Stimulated activated CD8-positive, alpha-beta memory T cell treated with anti-CD3 and anti-CD28 coated beads, Interleukin-2, amount 100 ng/mL, for 1 hour (primary cell): Measurements from ENCODE around the gene ZBTB49.

Experiments
- DNase-seq, 2 donors: peaks; one replicate each; pipeline ENCODE4 v3.0.0-alpha.2; 2020; ENCODE audit warnings: low read depth in 2 of 2

Gene ZBTB49

DNA sequence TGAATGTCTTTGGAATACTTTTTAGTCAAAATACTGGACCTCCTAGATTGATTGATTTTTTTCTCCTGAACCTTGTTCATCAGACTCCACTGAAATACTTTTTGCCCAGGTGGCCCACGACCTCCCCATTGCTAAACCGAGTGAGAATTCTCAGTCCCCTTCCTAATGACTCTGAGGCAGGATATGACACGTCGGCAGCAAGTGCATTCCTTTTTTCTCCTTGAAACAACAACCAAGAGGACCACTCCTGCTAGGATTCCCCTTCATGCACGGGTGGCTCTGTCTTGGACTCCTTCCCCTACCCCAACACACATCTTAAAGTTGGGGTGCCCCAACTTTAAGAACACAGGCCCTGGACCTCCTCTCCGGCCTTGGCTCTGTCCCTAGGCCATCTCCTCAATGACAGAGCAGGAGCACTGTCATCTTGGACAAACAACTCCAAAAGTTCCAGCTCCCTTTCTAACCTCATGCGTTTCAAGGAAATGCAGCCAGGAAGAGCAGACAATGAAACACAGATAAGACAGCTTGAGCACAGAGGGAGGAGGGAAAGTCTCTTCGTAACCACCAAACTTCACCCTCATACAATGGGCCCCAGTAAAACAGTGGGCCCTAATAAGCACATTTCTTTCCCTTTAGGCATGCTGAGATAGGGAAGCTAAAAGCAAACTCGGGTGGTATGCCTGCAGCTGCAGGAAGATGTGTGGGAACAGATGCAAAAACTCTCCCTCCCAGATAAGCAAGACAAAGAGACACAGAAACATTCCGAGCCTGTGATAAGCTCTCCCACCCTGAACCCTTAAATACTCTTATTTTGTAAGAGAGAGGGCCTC lies 33.9 kb downstream of the ZBTB49 start:
- DNase-seq: no peak

DNA sequence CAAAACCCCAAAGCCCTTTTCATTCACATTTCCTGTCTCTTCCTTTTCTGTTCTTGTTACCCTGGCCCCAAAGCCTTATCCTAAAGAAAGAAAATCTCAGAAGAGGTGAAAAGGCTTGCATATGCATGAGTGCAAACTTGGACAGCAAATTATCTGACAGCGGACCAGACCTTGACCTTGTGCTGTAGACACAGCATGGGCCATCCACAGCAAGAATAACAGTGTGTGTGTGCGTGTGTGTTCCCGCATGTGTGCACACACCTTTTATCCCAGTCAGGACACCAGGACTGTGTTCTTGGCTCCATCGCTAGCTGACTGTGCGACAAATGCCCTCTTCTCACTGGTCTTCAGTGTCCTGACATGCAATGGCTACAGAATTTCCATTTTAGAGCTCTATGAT lies 35.3 kb downstream of the ZBTB49 start:
- DNase-seq: no peak

DNA sequence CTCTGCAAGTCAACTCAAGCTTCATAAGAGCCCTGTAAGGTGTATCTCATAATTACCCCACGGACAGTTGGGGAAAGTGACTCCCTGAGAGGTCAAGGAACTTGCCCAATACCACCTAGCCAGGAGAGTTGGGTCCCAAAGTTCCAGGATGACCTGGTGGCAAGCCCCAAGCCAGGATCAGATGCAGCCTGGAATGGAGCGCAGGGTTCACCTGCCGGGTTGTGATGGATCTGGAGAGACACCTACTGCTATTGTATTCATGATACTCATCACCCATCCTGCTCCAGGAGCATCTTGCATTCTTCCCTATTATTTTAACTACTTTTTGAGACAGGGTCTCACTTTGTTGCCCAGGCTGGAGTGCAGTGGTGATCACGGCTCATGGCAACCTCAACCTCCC lies 36.1 kb downstream of the ZBTB49 start:
- no peak for DNase-seq

DNA sequence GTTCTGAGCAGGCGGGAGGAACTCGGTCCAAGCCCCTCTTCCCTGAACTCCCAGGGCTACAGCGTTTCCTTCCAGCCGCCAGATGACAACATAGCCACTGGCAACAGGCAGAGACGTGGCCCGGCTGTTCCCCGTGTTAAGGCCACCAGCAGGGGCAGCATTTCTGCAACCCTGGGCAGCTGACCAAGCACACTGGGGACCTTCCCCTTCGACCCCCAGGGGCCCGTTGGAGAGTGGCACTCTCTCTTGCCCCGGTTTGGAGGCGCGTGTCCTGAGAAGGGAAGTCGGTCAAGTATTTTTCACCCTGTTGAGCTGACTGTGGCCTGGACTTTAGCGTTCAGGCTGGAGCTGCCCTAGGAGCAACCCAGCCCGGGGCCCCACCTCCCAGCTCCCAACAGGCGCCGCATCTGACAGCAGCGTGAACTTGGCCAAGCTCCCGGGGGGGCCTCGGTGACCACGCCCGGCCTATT lies 37.6 kb downstream of the ZBTB49 start:
- no peak for DNase-seq

DNA sequence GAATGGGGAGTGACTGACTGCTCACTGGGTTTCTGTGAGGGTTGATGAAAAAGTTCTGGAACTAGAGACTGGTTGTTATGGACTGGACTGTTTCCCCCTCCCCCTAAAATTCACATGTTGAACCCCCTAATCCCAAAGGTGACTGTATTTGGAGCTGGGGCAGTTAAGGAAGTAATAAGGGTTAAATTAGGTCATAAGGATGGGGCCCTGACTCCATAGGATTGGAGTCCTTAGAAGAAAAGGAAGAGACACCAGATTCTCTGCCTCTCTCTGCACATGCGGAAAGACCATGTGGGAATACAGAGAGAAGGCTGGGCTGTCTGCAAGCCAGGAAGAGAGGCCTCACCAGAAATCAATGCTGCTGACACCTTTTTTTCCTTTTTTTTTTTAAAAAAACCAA lies 38.2 kb downstream of the ZBTB49 start:
- no peak for DNase-seq

DNA sequence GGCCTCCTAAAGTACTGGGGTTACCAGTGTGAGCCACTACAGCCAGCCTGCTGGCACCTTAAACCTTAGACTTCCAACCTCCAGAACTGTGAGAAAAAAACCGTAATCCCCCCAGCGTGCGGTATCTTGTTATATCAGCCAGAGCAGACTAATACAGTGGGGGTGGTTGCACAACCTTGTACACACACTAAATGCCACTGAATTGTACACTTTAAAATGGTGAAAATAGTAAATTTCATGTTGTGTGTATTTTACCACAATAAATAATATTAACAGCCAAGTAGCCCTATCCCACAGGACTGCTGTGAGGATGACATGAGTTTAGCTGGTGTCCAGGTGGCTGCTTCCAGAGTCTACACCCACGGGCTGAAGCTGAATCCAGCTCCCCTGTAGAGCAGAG lies 38.8 kb downstream of the ZBTB49 start:
- no peak for DNase-seq

DNA sequence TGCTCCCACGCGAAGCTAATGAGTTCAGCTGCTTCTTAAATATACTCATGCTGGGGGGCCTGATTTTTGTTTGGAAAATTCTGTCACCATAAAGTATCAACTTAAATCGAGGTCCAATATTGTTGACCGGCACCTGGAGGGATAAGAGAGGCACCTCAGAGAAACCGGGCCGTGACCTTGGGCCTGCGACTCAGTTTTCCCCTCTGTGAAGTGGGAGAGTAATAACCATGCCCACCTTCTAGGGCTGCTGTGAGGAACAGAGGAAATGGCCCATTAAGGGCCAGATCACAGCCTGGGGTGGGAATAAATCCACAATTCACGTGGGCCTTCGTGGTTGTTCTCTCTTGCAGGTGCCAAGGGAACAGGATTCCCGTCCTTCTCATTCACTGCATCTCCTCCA lies 39.4 kb downstream of the ZBTB49 start:
- no peak for DNase-seq

DNA sequence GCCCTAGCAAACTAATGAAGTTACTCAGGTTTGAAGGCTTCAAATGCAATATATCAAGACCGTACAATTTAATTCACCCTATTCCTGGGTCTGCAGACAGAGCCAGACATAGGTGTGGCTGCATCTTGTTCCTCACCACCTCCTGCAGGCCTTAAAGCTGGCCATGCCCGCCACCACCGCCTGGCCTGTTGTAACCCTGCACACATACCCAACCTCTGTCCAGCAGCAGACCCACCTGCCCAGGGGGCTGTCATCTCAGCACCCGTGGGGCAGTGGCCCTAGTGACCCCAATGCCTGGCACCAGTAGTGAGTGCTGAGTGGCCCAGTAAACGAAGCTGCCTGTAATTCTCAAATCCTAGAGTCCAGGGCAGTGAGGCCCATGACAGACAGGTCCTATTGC lies 40.7 kb downstream of the ZBTB49 start:
- no peak for DNase-seq

DNA sequence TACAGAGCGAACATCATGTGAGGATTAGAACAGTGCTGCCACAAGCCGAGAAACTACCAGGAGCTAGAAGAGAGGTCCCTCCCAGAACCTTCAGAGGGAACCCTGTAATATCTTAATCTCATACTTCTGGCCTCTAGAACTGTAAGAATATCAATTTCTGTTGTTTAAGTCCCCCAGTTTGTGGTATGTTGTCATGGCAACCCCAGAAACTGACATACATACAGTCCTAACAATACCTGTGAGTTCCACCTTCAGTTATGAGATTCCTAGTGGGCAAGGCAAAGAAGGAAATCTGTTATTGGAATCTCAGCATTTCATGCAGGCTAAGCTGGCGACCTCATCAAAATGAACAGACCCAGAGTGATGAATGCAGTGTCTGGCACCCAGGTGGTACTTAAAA lies 42.5 kb downstream of the ZBTB49 start:
- DNase-seq: no peak

DNA sequence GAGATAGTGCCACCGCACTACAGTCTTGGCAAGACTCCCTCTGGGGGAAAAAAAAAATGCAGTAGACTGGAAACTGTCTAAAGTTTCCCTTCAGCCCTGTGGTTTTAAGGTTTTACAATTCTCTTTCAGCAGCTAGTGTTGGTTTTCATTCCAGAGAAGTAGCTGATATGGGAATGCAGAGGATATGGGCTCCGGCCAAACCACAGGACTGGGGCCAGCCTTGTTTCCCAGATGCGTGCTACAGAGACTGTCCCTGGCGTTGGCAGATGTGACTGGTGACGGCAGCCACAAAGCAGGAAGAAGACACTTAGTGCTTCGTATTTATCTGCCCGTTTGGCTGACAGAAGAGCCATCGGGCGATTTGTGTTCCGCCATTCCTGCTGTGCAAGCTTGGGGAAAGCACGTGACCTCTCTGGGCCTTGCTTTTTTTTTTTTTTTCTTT lies 43.2 kb downstream of the ZBTB49 start:
- no peak for DNase-seq

DNA sequence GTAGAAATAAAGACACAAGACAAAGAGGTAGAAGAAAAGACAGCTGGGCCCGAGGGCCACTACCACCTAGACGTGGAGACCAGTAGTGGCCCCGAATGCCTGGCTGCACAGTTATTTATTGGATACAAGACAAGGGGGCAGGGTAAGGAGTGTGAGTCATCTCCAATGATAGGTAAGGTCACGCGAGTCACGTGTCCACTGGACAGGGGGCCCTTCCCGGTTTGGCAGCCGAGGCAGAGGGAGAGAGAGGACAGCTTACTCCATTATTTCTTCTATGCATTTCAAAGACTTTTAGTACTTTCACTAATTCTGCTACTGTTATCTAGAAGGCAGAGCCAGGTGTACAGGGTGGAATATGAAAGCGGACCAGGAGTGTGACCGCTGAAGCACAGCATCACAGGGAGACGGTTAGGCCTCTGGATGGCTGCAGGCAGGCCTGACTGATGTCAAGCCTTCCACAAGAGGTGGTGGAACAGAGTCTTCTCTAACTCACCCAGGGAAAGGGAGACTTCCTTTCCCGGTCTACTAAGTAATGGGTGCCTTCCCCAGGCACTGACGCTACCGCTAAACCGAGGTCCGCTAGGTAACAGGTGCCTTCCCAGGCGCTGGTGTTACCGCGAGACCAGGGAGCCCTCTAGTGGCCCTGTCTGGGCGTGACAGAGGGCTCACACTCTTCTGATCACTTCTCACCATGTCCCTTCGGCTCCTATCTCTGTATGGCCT lies 44.9 kb downstream of the ZBTB49 start:
- DNase-seq: peak; percentile 50 to 52

DNA sequence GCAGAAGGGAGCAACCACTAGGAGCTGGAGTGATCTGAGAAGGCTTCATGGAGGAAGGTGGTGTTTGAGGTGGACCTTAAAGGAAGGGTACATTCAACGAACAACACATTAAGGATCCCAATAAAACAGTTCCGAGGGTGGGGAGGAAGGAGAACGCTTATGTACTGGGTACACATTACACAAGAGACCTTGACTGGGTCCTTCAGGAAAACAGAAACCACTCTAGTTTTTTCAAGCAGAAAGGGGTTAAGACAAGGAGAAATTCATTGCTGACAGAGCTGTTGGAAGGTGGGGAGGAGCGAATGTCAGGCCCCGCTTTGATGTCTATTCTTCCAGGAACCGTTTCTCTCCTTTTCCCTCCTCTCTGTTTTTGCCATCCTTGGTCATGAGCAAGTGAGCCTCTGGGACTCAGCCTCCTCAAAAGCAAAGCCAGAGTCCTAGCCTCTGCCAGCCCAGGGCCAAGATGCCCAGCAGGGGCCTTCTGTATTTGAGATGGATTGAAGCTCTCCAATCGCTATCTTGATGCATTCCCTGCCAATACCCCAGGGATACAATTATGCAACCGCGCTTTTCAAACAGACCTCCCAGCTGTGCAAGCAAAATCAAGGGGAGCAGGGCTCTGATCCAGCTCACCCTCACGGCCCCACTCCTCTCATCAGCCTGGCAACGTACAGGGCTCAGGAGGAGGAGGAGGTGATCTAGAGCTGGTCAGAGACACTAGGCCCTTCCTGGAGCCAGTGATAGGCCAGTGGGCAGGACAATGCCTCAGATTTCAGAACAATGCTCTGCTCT lies 48.4 kb downstream of the ZBTB49 start:
- DNase-seq: no peak

DNA sequence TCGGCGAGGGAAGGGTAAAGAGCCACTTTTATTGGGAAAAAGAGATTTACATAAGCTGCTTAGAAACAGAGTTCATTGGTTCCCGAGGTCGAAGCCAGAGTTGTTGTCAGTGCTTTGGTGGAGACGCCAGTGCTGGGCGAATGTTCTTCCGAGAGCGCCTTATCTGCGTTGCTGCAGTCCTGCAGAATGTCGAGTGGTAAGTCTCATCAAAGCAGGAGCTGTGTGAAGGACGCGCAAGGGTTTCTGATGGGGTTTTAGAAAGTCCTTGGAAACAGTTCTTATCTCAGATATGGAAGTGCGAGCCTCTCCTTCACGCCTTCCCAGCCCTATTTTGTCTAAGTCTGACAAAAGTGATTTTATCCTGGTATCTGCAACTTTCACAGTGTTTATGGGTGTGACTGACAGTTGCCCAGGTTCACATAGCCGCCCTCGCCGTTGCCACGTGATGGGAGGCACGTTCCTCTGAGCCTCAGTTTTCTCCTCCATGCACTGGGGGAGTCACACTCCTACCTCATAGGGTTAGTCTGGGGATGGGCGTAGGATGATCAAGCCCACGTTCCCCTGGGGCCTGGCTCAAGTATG lies 49.5 kb downstream of the ZBTB49 start:
- DNase-seq: no peak

DNA sequence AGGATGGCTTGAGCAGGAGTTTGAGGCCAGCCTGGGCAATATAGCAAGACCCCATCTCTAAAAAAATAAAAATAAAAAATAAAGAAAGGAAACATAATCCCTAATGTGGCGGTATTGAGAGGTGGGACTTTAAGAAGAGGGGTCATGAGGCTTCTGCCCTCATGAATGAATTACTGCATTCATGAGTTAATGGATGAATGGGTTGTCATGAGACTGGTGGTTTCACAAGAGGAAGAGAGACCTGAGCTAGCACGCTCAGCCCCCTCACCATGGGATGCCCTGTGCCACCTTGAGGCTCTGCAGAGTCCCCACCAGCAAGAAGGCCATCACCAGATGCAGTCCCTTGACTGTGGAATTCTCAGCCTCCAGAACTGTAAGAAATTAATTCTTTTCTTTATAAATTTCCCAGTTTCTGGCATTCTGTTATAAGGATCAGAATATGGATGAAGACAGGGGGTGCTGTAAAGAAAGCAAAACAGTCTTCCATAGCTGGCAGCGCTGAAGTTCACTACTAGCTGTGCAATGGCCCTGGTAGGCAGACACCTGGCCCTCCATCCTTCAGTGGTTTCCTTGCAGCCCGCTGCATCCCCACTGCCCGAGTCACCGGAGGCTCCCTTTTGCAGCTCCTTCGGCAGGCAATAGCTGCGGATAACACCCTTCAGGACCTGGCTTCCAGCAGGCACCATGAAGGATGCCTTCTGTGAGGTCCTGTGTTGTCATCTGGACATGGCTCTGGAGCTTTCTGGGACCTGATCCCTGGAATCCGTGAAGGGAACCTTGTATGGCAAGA lies 52.0 kb downstream of the ZBTB49 start:
- DNase-seq: no peak

DNA sequence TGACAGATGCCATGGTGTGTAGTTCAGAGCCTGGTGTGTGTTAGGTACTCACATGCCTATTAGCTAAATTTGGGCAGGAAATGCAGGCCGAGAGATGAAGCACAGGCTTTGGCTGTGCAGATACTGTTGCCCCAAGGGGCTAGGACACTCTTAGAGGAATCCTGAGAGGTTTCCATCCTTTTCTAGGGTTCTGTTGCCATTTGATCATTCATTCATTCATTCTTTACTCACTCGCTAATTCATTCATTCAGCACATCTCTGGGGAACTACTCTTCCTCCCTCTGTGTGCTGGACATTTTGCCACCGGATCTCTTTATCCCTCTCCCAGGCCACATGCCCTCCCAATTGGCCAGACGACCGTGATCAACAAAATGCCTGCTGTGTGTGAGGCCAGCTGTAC lies 53.0 kb downstream of the ZBTB49 start:
- DNase-seq: no peak

DNA sequence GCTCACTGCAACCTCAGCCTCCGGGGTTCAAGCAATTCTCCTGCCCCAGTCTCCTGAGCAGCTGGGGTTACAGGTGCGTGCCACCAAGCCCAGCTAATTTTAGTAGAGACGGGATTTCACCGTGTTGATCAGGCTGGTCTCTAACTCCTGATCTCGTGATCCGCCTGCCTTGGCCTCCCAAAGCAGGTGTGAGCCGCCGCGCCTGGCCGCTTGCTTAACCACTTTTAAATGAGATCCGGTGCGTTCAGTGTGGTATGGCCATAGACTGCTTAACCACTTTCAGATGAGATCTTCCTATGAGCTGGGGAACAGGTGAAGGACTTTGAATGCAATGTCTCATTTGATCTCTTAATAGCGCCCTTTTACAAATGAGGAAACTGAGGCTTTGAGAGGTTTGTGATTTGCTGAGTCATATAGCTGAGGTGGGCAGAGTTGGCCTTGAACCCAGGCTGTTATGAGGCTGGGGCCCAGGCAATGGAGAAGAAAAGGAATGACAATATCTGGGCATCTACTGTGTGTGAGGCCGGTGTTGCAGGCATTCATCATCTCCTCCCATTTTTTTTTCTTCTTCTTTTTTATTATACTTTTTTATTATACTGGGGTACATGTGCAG lies 55.0 kb downstream of the ZBTB49 start:
- DNase-seq: no peak

DNA sequence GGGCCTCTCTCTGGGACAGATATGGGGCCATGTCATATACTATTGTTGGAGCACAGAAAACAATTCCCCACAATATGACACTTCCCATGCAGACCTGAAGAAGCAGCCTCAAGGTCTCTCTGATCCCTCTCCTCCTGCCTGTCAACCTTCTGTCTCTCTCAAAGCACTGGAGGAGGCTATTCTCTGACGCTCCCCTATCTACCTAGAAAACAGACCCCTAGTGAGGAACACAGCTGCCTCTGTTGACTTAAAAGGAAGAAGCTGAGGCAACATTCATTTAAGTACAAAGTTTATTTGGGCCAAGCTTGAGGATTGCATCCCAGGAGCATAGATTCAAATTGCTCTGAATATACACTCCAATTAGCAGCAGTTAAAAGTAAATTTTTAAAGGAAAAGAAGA lies 57.5 kb downstream of the ZBTB49 start:
- DNase-seq: no peak

DNA sequence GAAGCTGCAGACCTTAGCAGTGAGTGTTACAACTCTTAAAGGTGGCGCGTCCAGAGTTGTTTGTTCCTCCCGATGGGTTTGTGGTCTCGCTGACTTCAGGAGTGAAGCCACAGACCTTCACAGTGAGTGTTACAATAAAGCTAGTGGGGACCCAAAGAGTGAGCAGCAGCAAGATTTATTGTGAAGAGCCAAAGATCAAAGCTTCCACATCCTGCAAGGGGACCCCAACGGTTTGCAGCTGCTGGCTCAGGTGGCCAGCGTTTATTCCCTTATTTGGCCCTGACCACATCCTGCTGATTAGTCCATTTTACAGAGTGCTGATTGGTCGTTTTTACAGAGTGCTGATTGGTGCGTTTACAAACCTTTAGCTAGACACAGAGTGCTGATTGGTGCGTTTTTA lies 58.5 kb downstream of the ZBTB49 start:
- DNase-seq: peak; percentile 1 to 2

DNA sequence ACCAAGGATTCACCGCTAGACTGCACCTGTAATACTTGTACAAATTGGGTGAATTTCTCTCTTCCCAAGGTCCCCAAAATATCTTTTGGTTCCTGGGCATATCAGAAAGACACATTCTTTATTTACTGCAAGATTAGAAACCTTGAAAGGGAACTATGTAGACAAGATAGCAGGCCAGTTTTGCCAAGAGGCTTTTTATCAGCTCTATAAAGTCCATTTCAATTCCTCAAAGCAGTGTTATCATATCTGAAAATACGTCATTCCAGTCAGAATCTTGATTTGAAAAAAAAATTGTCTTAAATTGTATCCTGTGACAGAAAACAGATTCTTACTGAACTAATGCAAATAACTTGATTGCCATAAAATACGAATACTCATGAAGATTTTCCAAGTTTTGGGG lies 59.8 kb downstream of the ZBTB49 start:
- no peak for DNase-seq

DNA sequence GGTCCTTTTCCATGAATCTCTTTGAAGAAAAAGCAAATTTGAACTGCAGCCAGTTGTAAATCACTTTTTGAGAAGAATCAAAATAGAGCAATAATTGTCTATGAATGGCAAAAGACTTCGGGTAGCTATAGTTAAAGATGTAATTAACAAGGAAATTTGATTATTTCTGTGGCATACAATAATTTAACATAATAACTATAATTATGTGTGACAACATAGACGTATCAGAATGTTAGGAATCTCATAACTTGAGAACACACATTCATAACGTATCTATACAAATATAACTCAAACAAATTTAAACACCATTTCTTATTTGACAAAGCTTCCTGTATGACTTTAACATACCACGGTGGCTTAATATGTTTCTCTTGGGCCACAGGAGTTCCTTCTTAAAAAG lies 60.9 kb downstream of the ZBTB49 start:
- DNase-seq: no peak

DNA sequence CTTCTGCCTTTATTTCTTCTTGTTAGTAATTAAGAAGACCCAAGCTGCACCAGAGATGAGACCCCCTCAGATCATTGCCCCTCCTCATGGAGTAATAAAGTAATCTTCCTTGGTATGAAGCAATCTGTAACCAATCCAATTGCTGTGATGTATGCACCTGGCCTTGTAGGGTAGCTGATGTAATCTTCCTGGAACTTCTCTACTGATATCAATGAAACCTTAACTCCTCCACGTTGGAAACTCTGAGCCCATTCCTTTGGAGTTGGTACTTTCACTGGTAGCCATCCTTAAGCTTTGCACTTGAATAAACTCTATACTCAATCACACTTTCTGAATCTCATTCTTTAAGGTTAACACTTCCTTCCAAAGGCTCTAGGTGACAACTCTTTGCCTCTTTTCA lies 65.3 kb downstream of the ZBTB49 start:
- DNase-seq: no peak
